Heart left ventricle (tissue), 16 donors: ENCODE data around the gene LIN9. TPM values are rescaled to one million over a fixed set of nuclear protein-coding genes. Genes with fewer than 3 reads are reported as not detected.

Experiments used
- ATAC-seq, 4 donors: fragments of 200-7000 bp; cut with Tn5 transposase; one replicate each; pipeline ENCODE4 v1.9.1; 2020 to 2022; ENCODE audit warnings: moderate library complexity in 4 of 4, mild to moderate bottlenecking in 3 of 4, moderate number of reproducible peaks in 1 of 4
- DNase-seq, 5 donors: peaks; one replicate each; pipeline ENCODE4 v3.0.0-alpha.2; 2020
- H3K27ac ChIP-seq, 12 donors: fragments of 200-600 bp; sonication (generic) in 4 of 12; one replicate each; pipeline versions ENCODE4 v1.5.0 to v1.8.0; 2016 to 2022; ENCODE audit warnings: mild to moderate bottlenecking in 2 of 12
- H3K27me3 ChIP-seq, 9 donors: fragments of 200-600 bp; sonication (generic) in 2 of 9; one replicate each; pipeline versions ENCODE4 v1.5.1 to v1.8.0; 2016 to 2022; ENCODE audit warnings: mild to moderate bottlenecking in 3 of 9
- H3K36me3 ChIP-seq, 9 donors: fragments of 200-600 bp; sonication (generic) in 2 of 9; one replicate each; pipeline versions ENCODE4 v1.5.0 to v1.8.0; 2018 to 2022; ENCODE audit warnings: mild to moderate bottlenecking in 2 of 9
- H3K4me1 ChIP-seq, 12 donors: fragments of 200-600 bp; sonication (generic) in 4 of 12; one replicate each; pipeline versions ENCODE4 v1.5.0 to v1.8.0; 2016 to 2022; ENCODE audit warnings: mild to moderate bottlenecking in 3 of 12
- H3K4me3 ChIP-seq, 12 donors: fragments of 200-600 bp; sonication (generic) in 4 of 12; one replicate each; pipeline versions ENCODE4 v1.5.0 to v1.8.0; 2017 to 2022; ENCODE audit warnings: mild to moderate bottlenecking in 9 of 12, moderate library complexity in 4 of 12
- H3K9me3 ChIP-seq, 12 donors: fragments of 200-600 bp; sonication (generic) in 4 of 12; one replicate each; pipeline versions ENCODE4 v1.5.0 to v1.8.0; 2016 to 2022; ENCODE audit warnings: mild to moderate bottlenecking in 1 of 12
- CTCF ChIP-seq, 12 donors: fragments of 200-600 bp; sonication (generic) in 4 of 12; IDR thresholded peaks; one replicate each; pipeline versions ENCODE4 v1.5.0 to v1.8.0; 2018 to 2022; ENCODE audit warnings: antibody characterized with exemption in 12 of 12, mild to moderate bottlenecking in 5 of 12
- POLR2A ChIP-seq, 2 donors: fragments of 450-650 bp; IDR thresholded peaks; one replicate each; pipeline ENCODE4 v1.6.1; 2017; ENCODE audit warnings: antibody characterized with exemption in 2 of 2, mild to moderate bottlenecking in 2 of 2, moderate library complexity in 2 of 2
- WGBS, 4 donors: extraction: QIAGEN DNeasy Blood & Tissue Kit in 2 of 4; methylation state at CpG; one replicate each; pipeline versions ENCODE4 v1.1.5 to v1.1.7; 2013 to 2018; 5-methylcytosine and 5-hydroxymethylcytosine counted together
- intact Hi-C, 10 donors: fragments of 100-400 bp; cut with DNase I; formaldehyde crosslinking; loops; one replicate each; pipeline versions ENCODE4 v1.11.1 to v1.14.2; 2022
- polyA plus RNA-seq, 2 donors: library from polyadenylated mRNA; stranded (reverse); fragments of 200-250 nt; gene quantifications; one replicate each; pipeline ENCODE4 v1.2.3, GENCODE V29; 2013
- total RNA-seq, 9 donors: library from RNA; depleted of rRNA in 2 of 9; stranded (reverse); fragments of >200 nt in 2 of 9; fragmentation: NEBNext Ultra II Directional in 3 of 9; extraction: Animal tissue kit (Norgen Biotek cat#: 25700) in 3 of 9; gene quantifications; one replicate each; pipeline versions ENCODE4 v1.1.0 to v1.2.4, GENCODE V29; 2016 to 2023
- donor health status: ischemic (EF 13 %, LVEDD 7.1; RV severe dilation, severe dysfunction).
- donor health status: healthy with polysubstance abuse.
- donor health status: DM: no; HTN: yes; CAD: no.
- donor health status: DM: no; HTN: no; CAD: no.
- donor health status: ischemic (EF 25% LVEDD 6.9; RV normal size, moderate dysfunction).
- donor health status: ischemic (EF 25% LVEDD 5.7; RV mildly dilated, moderate dysfunction).
- donor health status: healthy.
- donor health status: DM: yes; HTN: yes; CAD: no.
- donor health status: ischemic (EF 35%, LVEDD 5.7; RV mildly dilated, moderate dysfunction).
- donor health status: nonischemic (EF 11% LVEDD 7.7; RV severe dilation, severe dysfunction).
- donor health status: DM: yes; HTN: yes; CAD: no.
- donor health status: PGD.
- donor health status: ischemic (EF 29% LVEDD 5.4; RV normal size, mild dysfunction).
- donor health status: nonischemic (EF 23%, LVEDD 6.1; RV moderate dilation, normal function).

The LIN9 gene
- total and polyA plus RNA-seq, 11 donors = 10.9 to 21.0 (median 17.7) TPM

DNA sequence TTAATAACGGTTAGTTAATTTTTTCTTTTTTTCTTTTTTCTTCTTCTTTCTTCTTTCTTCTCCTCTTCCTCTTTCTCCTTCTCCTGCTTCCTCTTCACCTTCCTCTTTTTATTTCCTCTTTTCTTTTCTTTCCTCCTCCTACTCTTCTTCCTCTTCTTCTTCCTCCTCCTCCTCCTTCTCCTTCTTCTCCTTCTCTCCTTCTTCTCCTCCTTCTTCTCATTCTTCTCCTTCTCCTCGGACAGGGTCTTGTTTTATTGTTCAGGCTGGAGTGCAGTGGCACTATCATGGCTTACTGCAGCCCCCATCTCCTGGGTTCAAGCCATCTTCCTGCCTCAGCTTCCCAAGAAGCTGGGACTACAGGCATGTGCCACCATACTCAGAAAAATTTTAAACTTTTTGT, 109.0 kb downstream of the LIN9 start:
- peaks cover 0 to 10% (median 0%) of the 10 kb centered on the region in 12 donors for H3K4me1 ChIP-seq
- no peaks in the 10 kb centered on the region for H3K36me3 ChIP-seq
- H3K9me3 ChIP-seq = no peaks in the 10 kb centered on the region
- WGBS, 4 donors = 72 to 76% (median 75%) methylated on average over 2 of the region's 2 CpGs
- DNase-seq = no peak
- TF ChIP-seq POLR2A (IDR thresholded peaks at IDR 0.05) (no peak), CTCF (IDR thresholded peaks at IDR 0.05) (no peak)
- H3K27ac ChIP-seq = no peak overlapping the region
- no peak overlapping the region for H3K4me3 ChIP-seq
- no peak for ATAC-seq
- H3K27me3 ChIP-seq = no peaks in the 10 kb centered on the region
- intact Hi-C loops = loop anchor here in 4 of 10 donors (5.0 to 10.0 kb wide), 3 partner anchors 73 to 138 kb away; partner anchors contain the start of gene H3-3A (in 3 of the 4)

DNA sequence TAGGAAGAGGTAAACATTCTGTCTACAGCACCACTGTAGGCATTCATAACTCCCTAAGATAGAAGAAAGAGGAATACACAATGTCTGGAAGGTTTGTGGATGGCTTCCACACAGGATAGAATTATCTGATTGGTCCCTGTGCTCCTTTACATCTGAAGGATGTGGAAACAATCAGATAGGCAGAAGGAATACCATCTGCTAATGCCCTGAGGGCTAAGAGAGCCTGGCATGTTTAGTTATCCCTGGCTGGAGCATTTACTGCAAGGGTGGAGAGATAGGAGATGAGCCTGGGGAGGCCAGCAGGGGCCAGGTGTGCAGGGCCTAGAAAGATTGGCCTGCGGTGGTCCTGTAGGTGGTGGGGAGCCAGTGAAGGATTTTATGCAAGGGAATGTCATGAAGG, 113.8 kb downstream of the LIN9 start:
- TF ChIP-seq CTCF (IDR thresholded peaks at IDR 0.05) = no peak
- TF ChIP-seq POLR2A (IDR thresholded peaks at IDR 0.05) = no peak
- no peak for ATAC-seq
- 80 to 87% (median 86%) methylated on average over 1 of the region's 1 CpG for WGBS, 4 donors
- no peaks in the 10 kb centered on the region for H3K36me3 ChIP-seq
- DNase-seq = no peak
- no peak overlapping the region for H3K4me3 ChIP-seq
- H3K27ac ChIP-seq = no peak overlapping the region
- H3K4me1 ChIP-seq = peaks cover 0 to 10% (median 0%) of the 10 kb centered on the region in 12 donors
- no peaks in the 10 kb centered on the region for H3K9me3 ChIP-seq
- intact Hi-C loops = loop anchor here in 4 of 10 donors (5.0 to 10.0 kb wide), 3 partner anchors 68 to 133 kb away; partner anchors contain the start of gene H3-3A (in 3 of the 4)
- no peaks in the 10 kb centered on the region for H3K27me3 ChIP-seq

DNA sequence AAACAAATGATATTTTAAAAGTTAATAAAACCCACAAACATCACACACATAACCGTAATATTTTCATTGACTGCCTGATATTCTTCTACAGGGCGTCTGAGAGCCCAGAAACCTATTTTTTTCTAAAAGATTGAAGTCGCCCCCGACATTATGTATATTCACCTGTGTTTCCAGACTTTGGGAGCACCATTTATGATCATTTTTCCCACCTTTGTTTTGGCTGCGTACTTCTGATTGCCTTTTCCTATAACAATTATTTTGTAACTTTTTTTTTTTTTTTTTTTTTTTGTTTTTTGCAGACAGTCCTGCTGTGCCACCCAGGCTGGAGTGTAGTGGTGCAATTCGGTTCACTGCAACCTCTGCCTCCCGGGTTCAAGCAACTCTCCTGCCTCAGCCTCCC, 121.6 kb downstream of the LIN9 start:
- H3K9me3 ChIP-seq = no peaks in the 10 kb centered on the region
- no peak for DNase-seq
- 91 to 94% (median 93%) methylated on average over 7 of the region's 7 CpGs for WGBS, 4 donors
- H3K27me3 ChIP-seq = no peaks in the 10 kb centered on the region
- peaks cover 5 to 37% (median 22%) of the 10 kb centered on the region in 12 donors for H3K4me1 ChIP-seq
- no peak for ATAC-seq
- intact Hi-C loops = loop anchor here in 3 of 10 donors (5.0 kb wide), 2 partner anchors 120 to 125 kb away; partner anchors contain the start of gene H3-3A (in 2 of the 3)
- TF ChIP-seq CTCF (IDR thresholded peaks at IDR 0.05) (no peak), POLR2A (IDR thresholded peaks at IDR 0.05) (no peak)
- H3K4me3 ChIP-seq = peak overlapping the region in 11 of 12 donors; percentile 62 to 98 (median 81)
- H3K27ac ChIP-seq = peak overlapping the region in 10 of 12 donors; percentile 82 to 96 (median 92)
- no peaks in the 10 kb centered on the region for H3K36me3 ChIP-seq

DNA sequence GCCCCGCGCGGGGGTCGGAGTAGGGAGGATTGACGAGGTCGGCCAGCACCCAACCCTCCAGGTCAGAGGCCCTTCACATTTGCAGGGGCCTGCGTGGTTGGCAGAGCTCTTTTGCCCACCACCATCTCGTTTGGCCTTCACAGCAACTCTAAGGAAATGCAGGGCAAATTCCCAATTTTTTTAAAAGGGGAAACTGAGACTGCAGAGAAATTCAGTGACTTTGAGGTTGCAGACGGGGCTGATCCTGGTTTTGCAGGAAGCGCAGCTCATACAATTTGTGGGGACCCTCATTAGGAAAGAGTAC, 122.0 kb downstream of the LIN9 start:
- 9 to 10% (median 10%) methylated on average over 10 of the region's 10 CpGs for WGBS, 4 donors
- DNase-seq (no peak), ATAC-seq (no peak)
- peak overlapping the region; percentile 62 to 98 (median 80) for H3K4me3 ChIP-seq
- H3K4me1 ChIP-seq = peaks cover 5 to 41% (median 26%) of the 10 kb centered on the region in 12 donors
- no peaks in the 10 kb centered on the region for H3K9me3 ChIP-seq
- TF ChIP-seq POLR2A (IDR thresholded peaks at IDR 0.05) (no peak), CTCF (IDR thresholded peaks at IDR 0.05) (no peak)
- peak overlapping the region; percentile 82 to 96 (median 92) for H3K27ac ChIP-seq
- no peaks in the 10 kb centered on the region for H3K27me3 ChIP-seq
- intact Hi-C loops = loop anchor here in 3 of 10 donors (5.0 kb wide), 2 partner anchors 120 to 125 kb away; partner anchors contain the start of gene H3-3A (in 2 of the 3)
- no peaks in the 10 kb centered on the region for H3K36me3 ChIP-seq
